Measurements from ENCODE around the gene ARHGAP26.

Gene ARHGAP26

GRCh38 chr5:143023411-143024096 is 253.4 kb downstream of the ARHGAP26 start:
- DNase-seq = no peak

DNA sequence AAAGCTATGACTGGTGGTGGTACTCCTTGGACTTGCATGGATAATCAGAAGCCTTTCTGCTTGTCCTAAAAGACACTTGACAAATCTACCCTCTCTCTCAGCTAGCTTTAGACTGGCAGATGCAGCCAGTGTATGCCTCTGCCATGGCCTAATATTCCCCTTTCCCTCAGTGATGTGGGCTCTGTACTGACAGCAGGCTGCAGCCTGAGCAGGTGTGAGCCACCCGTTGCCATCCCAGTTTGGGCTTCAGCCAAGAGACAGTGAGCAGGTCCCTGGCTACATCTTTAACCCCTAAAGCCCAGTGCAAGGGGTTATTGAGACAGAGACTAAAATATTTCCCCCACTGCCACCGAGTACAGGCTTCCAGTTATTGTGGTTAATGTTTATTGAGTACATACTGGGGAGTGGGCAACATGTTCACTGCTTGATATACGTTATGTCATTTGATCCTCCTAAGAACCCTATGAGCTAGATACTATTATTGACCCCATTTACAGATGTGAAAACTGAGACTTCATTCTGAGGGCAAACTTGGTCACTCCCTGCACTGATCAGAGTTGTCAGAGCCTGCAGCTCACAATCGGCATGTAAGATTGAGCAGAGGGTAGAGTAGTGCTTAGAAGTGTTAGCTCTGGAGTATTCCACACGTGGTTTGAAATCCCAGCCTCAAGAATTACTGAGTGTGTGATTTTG is 254.2 kb downstream of the ARHGAP26 start:
- no peak for DNase-seq

GRCh38 chr5:143025376-143025775 is 255.2 kb downstream of the ARHGAP26 start:
- no peak for DNase-seq

GRCh38 chr5:143025971-143026370 is 255.8 kb downstream of the ARHGAP26 start:
- DNase-seq = no peak

DNA sequence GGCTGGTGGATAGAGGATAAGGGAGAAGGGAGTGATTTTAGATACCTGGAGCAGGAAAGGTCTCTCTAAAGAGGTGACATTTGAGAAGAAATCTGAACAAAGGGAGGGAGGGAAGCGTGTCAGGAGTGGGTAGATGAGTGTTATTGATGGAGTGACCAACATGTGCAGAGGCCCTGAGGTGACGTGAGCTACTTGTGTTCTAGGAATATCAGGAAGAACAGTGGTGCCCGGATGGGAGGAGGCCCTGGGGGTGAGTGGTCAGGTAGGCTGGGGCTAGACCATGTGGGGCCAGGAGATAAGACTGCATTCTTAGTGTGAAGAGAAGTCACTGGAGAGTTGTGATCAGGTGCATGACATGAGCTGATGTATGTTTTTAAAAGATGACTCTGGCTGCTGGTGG is 256.2 kb downstream of the ARHGAP26 start:
- no peak for DNase-seq

DNA sequence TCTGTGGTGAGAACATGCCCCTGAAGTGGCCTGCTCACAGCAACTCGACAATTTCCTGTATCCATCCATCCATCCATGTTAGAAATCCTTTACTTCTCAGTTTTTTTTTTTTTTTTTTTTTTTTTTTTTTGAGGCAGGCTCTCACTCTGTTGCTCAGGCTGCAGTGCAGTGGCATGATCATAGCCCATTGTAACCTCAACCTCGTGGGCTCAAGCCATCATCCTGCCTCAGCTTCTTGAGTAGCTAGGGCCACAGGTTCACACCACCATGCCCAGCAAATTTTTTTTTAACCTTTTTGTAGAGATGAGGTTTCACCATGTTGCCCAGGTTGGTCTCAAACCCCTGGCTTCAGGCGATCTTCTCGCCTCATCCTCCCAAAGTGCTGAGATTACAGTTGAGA is 259.1 kb downstream of the ARHGAP26 start:
- no peak for DNase-seq

DNA sequence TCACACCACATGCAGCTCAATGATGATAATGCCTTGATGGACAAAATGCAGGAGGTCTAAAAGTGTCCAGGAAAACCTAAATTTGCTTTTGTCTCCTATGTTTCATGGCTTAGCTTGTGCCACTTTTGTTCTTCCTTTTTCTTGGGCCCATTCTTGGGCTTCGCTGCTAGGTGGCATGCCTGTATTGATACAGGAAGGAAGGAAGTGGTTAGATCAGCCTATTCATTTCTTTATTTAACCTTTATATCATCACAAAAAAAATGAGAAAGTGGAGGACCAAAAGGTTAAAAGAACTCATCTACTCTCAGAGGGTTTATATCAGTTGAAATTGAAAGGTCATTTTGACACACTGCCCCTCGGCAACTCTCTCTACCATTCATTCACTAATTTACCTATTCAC is 260.2 kb downstream of the ARHGAP26 start:
- DNase-seq = peak; percentile 19

DNA sequence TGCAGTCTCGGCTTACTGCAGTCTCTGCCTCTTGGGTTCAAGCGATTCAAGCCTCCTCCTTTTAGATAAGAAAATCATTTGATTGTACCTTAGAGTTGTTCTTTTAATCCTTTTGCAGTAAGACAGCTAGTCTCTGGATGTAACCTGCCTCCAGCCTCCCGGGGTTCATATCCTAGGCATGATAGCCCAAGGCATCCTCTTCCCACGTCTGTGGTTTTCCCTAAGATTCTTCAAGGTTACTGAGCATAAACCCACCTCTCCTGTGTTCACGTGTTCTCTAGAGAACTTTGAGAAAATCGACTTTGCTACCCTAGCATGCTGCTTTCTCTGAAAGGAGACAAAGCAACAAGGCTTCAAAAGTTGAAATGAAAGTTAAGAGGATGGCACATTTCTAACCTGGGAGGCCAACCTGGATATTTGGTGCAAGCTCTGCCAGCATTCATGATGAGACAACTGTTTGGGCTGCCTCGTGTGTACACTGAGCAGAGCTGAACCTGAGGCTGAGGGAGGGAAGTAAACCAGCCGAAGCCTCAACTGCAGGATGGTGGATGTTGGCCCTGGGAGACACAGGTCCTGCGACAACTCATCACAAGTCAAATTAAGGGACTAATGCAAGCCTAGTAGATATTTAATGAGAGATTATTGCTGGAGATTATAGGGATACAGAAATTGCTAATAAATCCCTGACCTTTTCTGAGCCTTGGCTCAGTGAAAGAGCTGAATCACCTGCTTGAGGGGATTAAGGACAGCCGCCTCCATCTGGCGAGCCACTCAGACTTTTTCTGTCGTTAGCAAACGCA is 261.8 kb downstream of the ARHGAP26 start:
- no peak for DNase-seq

- DNase-seq = no peak
Observed at GRCh38 chr5:143032581-143032836, 262.3 kb downstream of the ARHGAP26 start.

GRCh38 chr5:143033535-143034250 is 263.5 kb downstream of the ARHGAP26 start:
- no peak for DNase-seq

- no peak for DNase-seq
Observed at GRCh38 chr5:143036146-143036927, 266.2 kb downstream of the ARHGAP26 start.

GRCh38 chr5:143037071-143037470 is 266.9 kb downstream of the ARHGAP26 start:
- DNase-seq = no peak

DNA sequence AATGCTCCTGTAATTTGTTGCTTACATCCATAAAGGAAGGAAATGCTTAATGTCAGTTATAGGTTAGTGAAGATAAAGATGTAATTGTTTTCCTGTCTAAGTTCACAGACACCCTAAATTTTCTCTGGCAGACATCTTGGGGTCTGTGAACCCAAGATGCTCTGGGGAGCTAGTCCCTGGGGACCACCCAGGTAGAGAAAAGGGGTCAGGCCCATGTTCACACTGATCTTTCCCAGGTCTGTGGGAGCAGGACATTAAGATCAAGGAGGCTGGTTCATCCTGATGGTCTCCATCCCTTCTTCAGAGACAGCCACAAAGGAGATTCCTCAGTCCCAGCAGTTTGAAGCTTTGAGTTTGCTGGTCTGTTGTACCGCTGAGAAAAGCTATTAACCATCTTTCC is 267.5 kb downstream of the ARHGAP26 start:
- no peak for DNase-seq

DNA sequence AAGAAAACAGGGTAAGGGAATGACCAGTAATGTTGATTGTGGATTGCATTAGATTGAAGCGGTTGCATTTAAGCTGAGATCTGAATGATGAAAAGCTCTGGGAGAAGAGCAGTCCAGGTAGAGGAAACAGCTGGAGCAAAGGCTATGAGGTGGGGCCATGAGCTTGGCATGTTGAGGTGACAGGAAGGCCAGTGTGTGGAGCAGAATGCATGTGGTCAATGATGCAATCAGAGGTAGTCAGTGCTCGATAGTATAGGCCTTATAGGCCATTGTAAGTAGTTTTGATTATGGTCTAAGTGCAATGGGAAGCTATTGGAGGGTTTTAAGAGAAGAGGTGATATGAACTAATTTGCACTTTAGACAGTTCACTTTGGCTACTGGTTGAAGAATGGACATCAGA is 270.4 kb downstream of the ARHGAP26 start:
- DNase-seq = no peak

- DNase-seq = no peak
Observed at GRCh38 chr5:143041461-143041860, 271.3 kb downstream of the ARHGAP26 start.

- no peak for DNase-seq
Observed at GRCh38 chr5:143041972-143042770, 272.0 kb downstream of the ARHGAP26 start.

DNA sequence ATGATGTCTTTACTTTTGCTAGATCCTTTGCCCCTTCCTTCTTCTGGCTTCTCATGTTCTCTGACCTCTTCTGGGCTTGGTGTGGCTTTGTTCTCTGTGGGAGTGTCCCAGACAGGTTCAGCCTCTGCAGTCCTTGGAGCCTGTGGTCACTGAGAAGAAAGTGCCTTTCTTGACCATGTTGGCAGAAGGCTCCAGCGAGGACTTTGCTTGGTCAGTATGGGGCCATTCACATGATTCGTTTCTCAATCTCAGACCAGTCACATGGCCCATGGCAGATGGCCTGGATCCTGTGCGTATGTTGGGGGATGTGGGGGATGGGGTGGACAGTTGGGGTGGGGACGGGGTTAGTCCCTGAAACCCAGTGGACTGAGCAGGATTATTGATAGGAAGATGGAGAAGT is 274.1 kb downstream of the ARHGAP26 start:
- DNase-seq = no peak

DNA sequence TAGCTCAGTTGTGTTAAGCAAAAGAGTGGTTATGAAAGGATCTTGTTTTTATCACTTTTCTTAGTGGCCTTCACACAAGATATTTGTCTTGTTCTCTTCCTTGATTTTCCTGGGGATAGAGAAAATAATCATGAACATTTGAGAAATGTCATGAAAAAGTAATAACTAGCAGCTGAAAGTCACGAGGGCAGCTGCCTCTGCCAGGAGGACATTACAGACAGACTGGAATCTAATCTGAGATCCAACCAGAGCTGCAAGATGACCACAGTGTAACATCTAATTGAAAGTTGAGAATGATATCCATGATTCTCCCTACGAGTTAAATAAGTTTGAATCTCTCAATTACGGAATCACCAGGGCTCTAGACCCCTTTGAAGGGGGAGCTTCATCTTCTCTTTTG is 274.9 kb downstream of the ARHGAP26 start:
- DNase-seq = no peak

DNA sequence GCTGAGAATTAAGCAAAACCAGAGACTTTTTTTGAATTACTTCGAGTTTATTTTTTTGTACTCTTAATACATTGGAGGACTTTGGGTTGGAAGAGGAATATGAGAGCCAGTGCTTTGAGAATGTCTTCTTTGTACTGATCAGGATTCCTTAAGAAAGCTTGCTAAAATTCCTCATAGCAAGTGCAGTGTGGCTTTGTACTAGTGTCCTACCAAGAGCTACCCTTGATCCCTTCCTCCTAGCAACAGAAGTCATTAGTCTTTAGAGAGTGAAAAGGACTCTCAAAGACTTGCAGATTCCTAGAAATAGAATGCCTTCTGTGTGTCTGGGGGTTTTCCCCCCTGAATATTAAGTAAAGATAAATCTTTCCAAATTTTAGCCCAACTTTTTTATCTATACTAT is 276.1 kb downstream of the ARHGAP26 start:
- no peak for DNase-seq

- no peak for DNase-seq
Observed at GRCh38 chr5:143047091-143047490, 276.9 kb downstream of the ARHGAP26 start.

- DNase-seq = no peak
Observed at GRCh38 chr5:143050183-143050582, 280.0 kb downstream of the ARHGAP26 start.
